Brain pericyte (primary cell): Measurements from ENCODE around the gene RPL32.
"Not testable (repeated sequence)": the region's sequence is repeated elsewhere in the genome, so short reads cannot be mapped to it uniquely, and the experiment has no call there.

Source experiments
- DNase-seq: peaks from one replicate; pipeline ENCODE4 v3.0.0-alpha.2; 2012; ENCODE audit warnings: low read depth, low spot score

Gene RPL32

GRCh38 chr3:12868039-12869034, 27.0 kb upstream of the RPL32 start:
- peak; percentile 53 for DNase-seq

- DNase-seq = no peak
These were observed 25.5 kb upstream of the RPL32 start for GRCh38 chr3:12866836-12867235.

DNA sequence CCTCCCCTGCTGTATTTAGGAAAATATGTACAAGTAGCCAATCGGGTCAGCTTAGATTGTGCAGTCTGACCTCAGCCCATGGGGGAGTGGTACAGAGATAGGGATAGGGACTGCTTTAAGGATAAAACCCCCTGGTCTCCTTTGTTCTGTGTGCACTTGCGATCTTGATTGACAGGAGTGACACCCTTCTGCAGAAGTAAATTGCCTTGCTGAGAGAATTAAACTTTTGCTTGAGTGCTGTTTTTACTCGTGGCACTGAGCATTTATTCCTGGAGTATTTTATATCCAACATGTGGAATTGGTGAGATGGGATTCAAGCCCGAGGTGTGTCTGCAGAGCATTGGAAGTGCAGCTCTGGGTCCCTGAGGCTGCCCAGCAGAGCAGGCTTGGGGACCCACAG, 23.9 kb upstream of the RPL32 start:
- no peak for DNase-seq

DNA sequence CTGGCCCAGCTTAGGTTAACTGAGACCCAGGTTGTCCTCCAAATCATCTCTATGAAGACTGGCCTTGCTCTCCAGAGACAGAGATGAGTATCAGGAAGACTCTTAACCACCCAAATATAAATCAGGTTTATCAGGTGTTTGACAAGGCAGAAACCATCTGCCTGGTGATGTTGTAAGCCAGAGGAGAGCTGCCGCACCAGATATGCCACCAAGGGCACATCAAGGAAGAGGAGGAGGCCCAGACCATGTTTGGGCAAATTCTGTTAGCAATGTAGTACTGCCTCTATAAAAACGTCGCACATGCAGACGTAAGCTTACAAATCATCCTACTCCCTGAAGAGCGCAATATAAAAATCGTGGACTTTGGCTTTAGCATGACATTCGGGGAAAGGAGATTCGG, 21.0 kb upstream of the RPL32 start:
- DNase-seq = no peak

- DNase-seq = no peak
These were observed 20.2 kb upstream of the RPL32 start for GRCh38 chr3:12861611-12862010.

- DNase-seq = no peak
These were observed 18.5 kb upstream of the RPL32 start for GRCh38 chr3:12859840-12860239.

DNA sequence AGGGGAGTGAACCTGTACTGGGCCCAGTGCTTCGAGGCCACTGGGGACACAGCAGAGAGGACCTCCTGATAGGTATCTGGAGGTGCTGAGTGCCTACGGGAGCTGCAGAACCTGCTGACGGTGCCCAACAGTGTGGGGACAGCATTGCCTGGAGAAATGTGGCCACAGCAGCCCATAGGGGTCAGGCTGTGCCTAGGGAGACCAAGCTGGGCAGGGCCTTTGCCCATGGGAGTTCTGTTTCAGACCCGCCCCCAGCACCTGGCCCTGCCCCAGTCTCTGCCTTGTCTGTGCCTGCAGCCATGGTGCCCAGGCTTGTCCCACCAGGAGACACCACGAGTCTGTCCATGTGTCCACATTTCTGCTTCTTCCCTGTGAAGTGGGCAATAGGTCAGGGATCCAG, 15.3 kb upstream of the RPL32 start:
- no peak for DNase-seq

GRCh38 chr3:12854565-12854964, 13.2 kb upstream of the RPL32 start:
- DNase-seq = no peak

DNA sequence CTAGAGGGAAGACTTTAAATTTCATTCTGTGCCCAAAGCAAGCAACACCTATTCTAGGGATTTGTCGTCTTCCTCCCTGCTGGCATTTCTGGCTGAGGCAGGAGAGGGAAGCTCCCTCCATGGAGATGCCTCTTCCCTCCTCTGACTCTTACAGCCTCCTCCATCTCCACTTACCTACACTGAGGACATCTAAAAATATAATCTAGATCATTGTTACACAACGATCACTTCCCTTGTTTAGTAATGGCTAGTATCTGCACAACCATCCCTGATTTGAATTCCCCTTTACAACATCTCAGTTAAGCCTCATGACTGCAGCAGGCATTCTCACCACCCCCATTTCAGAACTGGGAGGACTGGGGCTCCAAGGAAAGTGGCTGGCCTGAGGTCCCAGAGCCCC, 12.5 kb upstream of the RPL32 start:
- not testable (repeated sequence) for DNase-seq

- DNase-seq = no peak
These were observed 10.8 kb upstream of the RPL32 start for GRCh38 chr3:12852201-12852600.

- no peak for DNase-seq
These were observed 4.4 kb upstream of the RPL32 start for GRCh38 chr3:12845811-12846210.

DNA sequence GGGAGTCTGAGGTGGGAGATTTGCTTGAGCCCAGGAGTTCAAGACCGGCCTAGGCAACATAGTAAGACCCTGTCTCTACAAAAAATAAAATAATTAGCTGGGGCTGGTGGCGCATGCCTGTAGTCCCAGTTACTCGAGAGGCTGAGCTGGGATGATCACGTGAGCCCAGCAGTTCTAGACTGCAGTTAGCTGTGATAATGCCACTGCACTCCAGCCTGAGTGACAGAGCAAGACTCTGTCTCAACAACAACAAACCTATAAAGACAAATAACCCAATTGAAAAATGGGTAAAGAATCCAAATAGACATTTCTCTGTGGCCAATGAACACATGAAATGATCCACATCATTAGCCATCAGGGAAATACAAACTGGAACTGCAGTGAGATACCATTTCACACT, 1.1 kb upstream of the RPL32 start:
- no peak for DNase-seq

DNA sequence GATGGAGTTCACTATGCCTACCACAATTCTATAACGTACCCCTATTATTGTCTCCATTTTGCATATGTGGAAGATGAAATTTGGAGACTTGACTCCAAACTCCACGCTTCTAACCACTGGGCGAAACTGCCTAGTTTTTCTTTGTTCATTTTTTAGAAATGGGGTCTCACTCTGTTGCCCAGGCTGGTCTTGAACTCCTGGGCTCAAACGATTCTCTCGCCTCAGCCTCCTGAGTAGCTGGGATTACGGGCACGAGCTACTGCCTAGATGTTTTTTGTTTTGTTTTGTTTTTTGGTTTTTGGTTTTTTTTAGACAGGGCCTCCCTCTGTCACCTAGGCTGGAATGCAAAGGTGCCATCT, 584 bp upstream of the RPL32 start:
- no peak for DNase-seq

- no peak for DNase-seq
These were observed 695 bp downstream of the RPL32 start for GRCh38 chr3:12840591-12841148.

GRCh38 chr3:12840148-12840547, 1.2 kb downstream of the RPL32 start:
- not testable (repeated sequence) for DNase-seq

GRCh38 chr3:12839156-12839946, 2.0 kb downstream of the RPL32 start:
- no peak for DNase-seq

GRCh38 chr3:12838179-12838965, 3.0 kb downstream of the RPL32 start:
- DNase-seq = no peak

DNA sequence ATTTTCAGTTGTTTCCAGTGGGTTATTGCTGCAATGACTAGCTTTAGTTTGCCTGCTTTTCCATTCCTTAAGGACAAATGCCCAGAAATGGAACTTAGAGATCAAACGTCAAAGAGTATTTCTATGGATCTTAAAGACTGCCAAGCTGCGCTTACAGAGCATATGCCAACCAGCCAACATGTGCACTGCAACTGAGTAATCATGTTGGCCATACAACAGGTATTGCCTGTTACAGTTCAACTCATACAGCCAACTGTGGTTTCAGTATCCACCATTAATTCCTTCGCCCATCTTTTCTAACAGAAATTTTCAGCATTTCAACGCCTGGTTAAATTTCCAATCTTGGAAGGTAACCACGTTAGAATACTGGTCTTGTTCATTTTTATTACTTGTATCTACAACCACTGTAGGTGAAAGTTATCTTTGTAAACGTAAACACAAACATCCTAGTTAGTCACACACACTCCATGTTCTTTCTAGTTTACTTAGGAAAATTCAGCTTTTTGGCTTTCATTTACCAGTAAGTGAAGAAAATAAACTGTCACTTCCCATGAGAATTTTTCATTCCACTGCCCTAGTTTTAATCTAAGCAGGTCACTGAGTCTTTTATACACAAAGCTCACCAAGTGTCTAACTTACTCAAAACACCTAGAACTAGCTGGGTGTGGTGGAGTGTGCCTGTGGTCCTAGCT, 3.9 kb downstream of the RPL32 start:
- no peak for DNase-seq

DNA sequence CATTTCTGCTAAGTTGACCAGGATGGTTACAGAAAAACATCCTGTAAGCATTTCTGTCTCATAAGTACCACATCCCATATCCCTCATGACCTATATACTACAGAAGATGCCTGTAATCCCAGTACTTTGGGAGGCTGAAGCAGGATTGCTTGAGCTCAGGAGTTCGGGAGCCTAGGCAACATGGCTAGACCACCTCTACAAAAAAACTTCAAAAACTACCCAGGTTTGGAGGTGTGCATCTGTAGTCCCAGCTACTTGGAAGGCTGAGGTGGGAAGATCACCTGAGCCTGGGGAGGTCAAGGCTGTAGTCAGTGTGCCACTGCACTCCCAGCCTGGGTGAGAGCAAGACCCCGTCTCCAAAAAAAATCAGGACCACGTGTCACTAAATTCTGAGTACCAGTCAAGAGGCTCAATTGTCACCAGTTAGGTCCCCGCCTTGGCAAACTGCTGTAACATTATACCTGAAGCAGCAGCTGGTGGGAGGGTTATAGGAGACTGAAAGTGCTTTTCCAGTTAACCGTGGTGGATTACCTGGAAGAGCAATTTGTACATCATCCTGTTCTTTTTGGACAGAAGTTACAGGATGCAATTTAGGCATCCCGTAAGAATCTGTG, 6.2 kb downstream of the RPL32 start:
- no peak for DNase-seq
